ENCODE measurements around the gene MSH2. TPM values are rescaled to one million over a fixed set of nuclear protein-coding genes. Genes with fewer than 3 reads are reported as not detected.
"Not testable (repeated sequence)": the region's sequence is repeated elsewhere in the genome, so short reads cannot be mapped to it uniquely, and the experiment has no call there.

MSH2 gene
- total RNA-seq, 1 donor from 2014 or later, result 34.4 TPM

GRCh38 chr2:47407976-47408375 lies 5.0 kb downstream of the MSH2 start:
- DNase-seq (ENCODE audit: low read depth), result not testable (repeated sequence)

- DNase-seq (ENCODE audit: low read depth), result no peak
Measured at GRCh38 chr2:47414682-47415458, 11.9 kb downstream of the MSH2 start.

- DNase-seq (ENCODE audit: low read depth), result no peak
Measured at GRCh38 chr2:47420214-47420613, 17.3 kb downstream of the MSH2 start.

GRCh38 chr2:47420683-47421082 lies 17.7 kb downstream of the MSH2 start:
- not testable (repeated sequence) for DNase-seq (ENCODE audit: low read depth)

GRCh38 chr2:47422016-47422415 lies 19.1 kb downstream of the MSH2 start:
- no peak for DNase-seq (ENCODE audit: low read depth)

- DNase-seq (ENCODE audit: low read depth), result peak; percentile 68
Measured at GRCh38 chr2:47422560-47422959, 19.6 kb downstream of the MSH2 start.

- no peak for DNase-seq (ENCODE audit: low read depth)
Measured at GRCh38 chr2:47426786-47427185, 23.8 kb downstream of the MSH2 start.

- DNase-seq (ENCODE audit: low read depth), result peak; percentile 47
Measured at GRCh38 chr2:47429795-47430194, 26.8 kb downstream of the MSH2 start.

- DNase-seq (ENCODE audit: low read depth), result not testable (repeated sequence)
Measured at GRCh38 chr2:47433006-47433405, 30.1 kb downstream of the MSH2 start.

- DNase-seq (ENCODE audit: low read depth), result not testable (repeated sequence)
Measured at GRCh38 chr2:47433445-47433844, 30.5 kb downstream of the MSH2 start.

- DNase-seq (ENCODE audit: low read depth), result peak; percentile 63
Measured at GRCh38 chr2:47437287-47437686, 34.3 kb downstream of the MSH2 start.

GRCh38 chr2:47438106-47438505 lies 35.1 kb downstream of the MSH2 start:
- no peak for DNase-seq (ENCODE audit: low read depth)

GRCh38 chr2:47438783-47439182 lies 35.8 kb downstream of the MSH2 start:
- DNase-seq (ENCODE audit: low read depth), result no peak

GRCh38 chr2:47451790-47452189 lies 48.8 kb downstream of the MSH2 start:
- DNase-seq (ENCODE audit: low read depth), result no peak

GRCh38 chr2:47452761-47453160 lies 49.8 kb downstream of the MSH2 start:
- no peak for DNase-seq (ENCODE audit: low read depth)

- not testable (repeated sequence) for DNase-seq (ENCODE audit: low read depth)
Measured at GRCh38 chr2:47454818-47455217, 51.9 kb downstream of the MSH2 start.

GRCh38 chr2:47455411-47455810 lies 52.5 kb downstream of the MSH2 start:
- DNase-seq (ENCODE audit: low read depth), result no peak

GRCh38 chr2:47456851-47457250 lies 53.9 kb downstream of the MSH2 start:
- no peak for DNase-seq (ENCODE audit: low read depth)

GRCh38 chr2:47457268-47457667 lies 54.3 kb downstream of the MSH2 start:
- no peak for DNase-seq (ENCODE audit: low read depth)

- no peak for DNase-seq (ENCODE audit: low read depth)
Measured at GRCh38 chr2:47459021-47459420, 56.1 kb downstream of the MSH2 start.

GRCh38 chr2:47460766-47461165 lies 57.8 kb downstream of the MSH2 start:
- no peak for DNase-seq (ENCODE audit: low read depth)

- DNase-seq (ENCODE audit: low read depth), result no peak
Measured at GRCh38 chr2:47471429-47472116, 68.6 kb downstream of the MSH2 start.

GRCh38 chr2:47479863-47480262 lies 76.9 kb downstream of the MSH2 start:
- DNase-seq (ENCODE audit: low read depth), result no peak
